Fibroblast of gingiva (primary cell): ENCODE measurements around the gene HMCN2.
A peak's percentile ranks its signal among the peaks of the same experiment; 100 is the strongest.
"Not testable (repeated sequence)": the region's sequence is repeated elsewhere in the genome, so short reads cannot be mapped to it uniquely, and the experiment has no call there.

Experiments used
- DNase-seq: peaks from one replicate; pipeline ENCODE4 v3.0.0-alpha.2; 2011; ENCODE audit warnings: low read depth

Gene HMCN2

GRCh38 chr9:130432796-130433167, 167.2 kb downstream of the HMCN2 start:
- DNase-seq, result no peak

GRCh38 chr9:130433168-130433946, 167.8 kb downstream of the HMCN2 start:
- DNase-seq, result peak; percentile 46

GRCh38 chr9:130433947-130434262, 168.3 kb downstream of the HMCN2 start:
- no peak for DNase-seq

- DNase-seq, result not testable (repeated sequence)
Observed at GRCh38 chr9:130434656-130435055, 169.1 kb downstream of the HMCN2 start.

GRCh38 chr9:130437011-130437789, 171.6 kb downstream of the HMCN2 start:
- DNase-seq, result no peak

GRCh38 chr9:130438382-130438981, 172.9 kb downstream of the HMCN2 start:
- DNase-seq, result no peak

- DNase-seq, result no peak
Observed at GRCh38 chr9:130441031-130441430, 175.5 kb downstream of the HMCN2 start.

GRCh38 chr9:130442746-130443455, 177.3 kb downstream of the HMCN2 start:
- DNase-seq, result no peak

GRCh38 chr9:130443456-130443801, 177.9 kb downstream of the HMCN2 start:
- DNase-seq, result no peak

GRCh38 chr9:130443840-130444492, 178.4 kb downstream of the HMCN2 start:
- DNase-seq, result no peak

- DNase-seq, result peak; percentile 68
Observed at GRCh38 chr9:130444565-130445221, 179.1 kb downstream of the HMCN2 start, which contains the start of gene ASS1. TSS of gene ASS1 (plus strand) at chr9:130444961. CDS start at chr9:130452229, 7,268 bp downstream.

- DNase-seq, result peak; percentile 84
Observed at GRCh38 chr9:130445268-130445983, 179.9 kb downstream of the HMCN2 start.

GRCh38 chr9:130446101-130446861, 180.7 kb downstream of the HMCN2 start:
- DNase-seq, result peak; percentile 98

GRCh38 chr9:130447193-130447816, 181.7 kb downstream of the HMCN2 start:
- no peak for DNase-seq

GRCh38 chr9:130448035-130448624, 182.6 kb downstream of the HMCN2 start:
- DNase-seq, result peak; percentile 44

- DNase-seq, result no peak
Observed at GRCh38 chr9:130448771-130449603, 183.4 kb downstream of the HMCN2 start.

- DNase-seq, result no peak
Observed at GRCh38 chr9:130450344-130451003, 184.9 kb downstream of the HMCN2 start.

- no peak for DNase-seq
Observed at GRCh38 chr9:130451004-130451390, 185.4 kb downstream of the HMCN2 start.
